Gastrocnemius medialis (tissue), 4 donors: ENCODE data around the gene PCGF1. TPM values are rescaled to one million over a fixed set of nuclear protein-coding genes. Genes with fewer than 3 reads are reported as not detected.

Experiments
- ATAC-seq, 2 donors: fragments of 150-250 bp; one replicate each; pipeline ENCODE4 v1.9.1; 2016
- DNase-seq, 2 donors: peaks; one replicate each; pipeline ENCODE4 v3.0.0-alpha.2; 2019
- H3K27ac ChIP-seq, 4 donors: fragments of 200-600 bp; sonication (generic); 1 replicate in 1 of 4; 2 replicates in 3 of 4; pipeline ENCODE4 v1.5.1; 2016 to 2018; ENCODE audit warnings: mild to moderate bottlenecking in 2 of 4, moderate library complexity in 1 of 4
- H3K27me3 ChIP-seq, 3 donors: fragments of 200-600 bp; sonication (generic) in 2 of 3; 1 replicate in 1 of 3; 2 replicates in 2 of 3; pipeline versions ENCODE4 v1.5.1 to v1.6.0; 2016 to 2019; ENCODE audit warnings: mild to moderate bottlenecking in 1 of 3, moderate library complexity in 1 of 3
- H3K36me3 ChIP-seq, 2 donors: fragments of 200-600 bp; sonication (generic) in 1 of 2; one replicate each; pipeline ENCODE4 v1.5.1; 2017 to 2018
- H3K4me1 ChIP-seq, 2 donors: fragments of 200-600 bp; sonication (generic) in 1 of 2; one replicate each; pipeline ENCODE4 v1.5.1; 2016 to 2017; ENCODE audit warnings: mild to moderate bottlenecking in 2 of 2
- H3K4me3 ChIP-seq, 4 donors: fragments of 200-600 bp; sonication (generic) in 3 of 4; 1 replicate in 1 of 4; 2 replicates in 3 of 4; pipeline ENCODE4 v1.5.1; 2016 to 2019; ENCODE audit warnings: mild to moderate bottlenecking in 2 of 4
- H3K9me3 ChIP-seq, 3 donors: fragments of 200-600 bp; sonication (generic) in 2 of 3; 1 replicate in 1 of 3; 2 replicates in 2 of 3; pipeline ENCODE4 v1.5.1; 2016 to 2019
- CTCF ChIP-seq, 5 experiments: fragments of 450-650 bp in 3 of 5; fragments of 200-600 bp in 2 of 5; sonication (generic) in 2 of 5; IDR thresholded peaks in 4 of 5; conservative IDR thresholded peaks in 1 of 5; 1 replicate in 4 of 5; 2 replicates in 1 of 5; pipeline ENCODE4 v1.5.1; 2016 to 2019; ENCODE audit warnings: antibody characterized with exemption in 5 of 5, mild to moderate bottlenecking in 3 of 5, moderate library complexity in 3 of 5
- POLR2A ChIP-seq, 2 donors: fragments of 450-650 bp; IDR thresholded peaks; one replicate each; pipeline ENCODE4 v1.6.1; 2017; ENCODE audit warnings: antibody characterized with exemption in 2 of 2, mild to moderate bottlenecking in 2 of 2, moderate library complexity in 2 of 2
- in situ Hi-C, 4 donors: fragments of 200-750 bp; cut with MboI; loops; one replicate each; pipeline versions ENCODE4 v1.15.0 to v1.8.0; 2017; ENCODE audit warnings: low sequenced_read_pairs in 4 of 4
- intact Hi-C: fragments of 100-400 bp; cut with DNase I; formaldehyde crosslinking; loops from one replicate; pipeline ENCODE4 v1.15.1; 2023; ENCODE audit warnings: low total_unique reads
- total RNA-seq, 4 donors: library from RNA; depleted of rRNA; stranded (reverse); fragments of >200 nt; gene quantifications; one replicate each; pipeline versions ENCODE4 v1.1.0 to v1.2.3, GENCODE V29; 2016

Gene PCGF1
- total RNA-seq, 4 donors from 2014 or later: 14.2 to 23.6 (median 20.0) TPM

DNA sequence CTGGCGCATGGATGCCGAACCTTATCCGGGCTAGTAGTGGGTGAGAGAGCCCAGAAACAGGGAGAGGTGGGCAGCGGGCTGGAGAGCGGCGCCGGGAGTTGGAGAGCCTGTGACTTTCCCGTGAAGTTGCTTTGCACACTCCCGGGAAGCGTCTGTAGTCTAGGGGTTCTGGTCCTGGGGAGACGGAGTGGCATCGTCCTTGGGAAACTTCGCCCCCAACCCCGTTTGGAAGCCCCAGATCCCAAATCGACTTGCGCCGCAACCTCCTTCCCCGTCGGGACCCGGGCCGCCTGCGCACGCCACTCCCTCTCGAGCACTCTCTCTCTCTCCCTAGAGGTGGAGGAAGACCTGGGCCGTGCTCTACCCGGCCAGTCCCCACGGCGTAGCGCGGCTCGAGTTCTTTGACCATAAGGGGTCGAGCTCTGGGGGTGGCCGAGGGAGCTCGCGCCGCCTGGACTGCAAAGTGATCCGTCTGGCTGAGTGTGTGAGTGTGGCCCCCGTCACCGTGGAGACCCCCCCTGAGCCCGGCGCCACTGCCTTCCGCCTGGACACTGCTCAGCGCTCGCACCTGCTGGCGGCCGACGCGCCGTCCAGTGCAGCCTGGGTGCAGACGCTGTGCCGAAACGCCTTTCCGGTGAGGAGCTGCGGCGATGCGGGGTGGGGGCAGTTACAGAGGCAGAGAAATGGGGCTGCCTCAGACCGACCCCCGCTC is 47.5 kb upstream of the PCGF1 start:
- intact Hi-C loops: no loop called here
- peak; percentile 4 to 36 for ATAC-seq

GRCh38 chr2:74553892-74554819 is 46.7 kb upstream of the PCGF1 start, which contains the start of the genes DOK1 and LOXL3:
Gene DOK1, plus strand, starts transcription at chr2:74554720. Its CDS starts 35 bp downstream, at chr2:74554755.
Gene LOXL3, minus strand, starts transcription at chr2:74553942. Its CDS starts 1,308 bp downstream, at chr2:74552634.
- in situ Hi-C loops: no loop called here
- ATAC-seq: peak; percentile 62 to 72

More for the DNA sequence above, 47.5 kb upstream of the PCGF1 start:
- in situ Hi-C loops: no loop called here
- Histone ChIP-seq H3K4me3 (peak overlapping the region; percentile 62 to 75 (median 72)), H3K4me1 (peaks cover 0 to 8% of the 10 kb centered on the region in 2 donors), H3K27me3 (peaks cover 21 to 38% (median 37%) of the 10 kb centered on the region in 3 donors), H3K36me3 (no peaks in the 10 kb centered on the region), H3K27ac (peak overlapping the region; percentile 76 to 82 (median 77)), H3K9me3 (no peaks in the 10 kb centered on the region)
- DNase-seq: no peak
- TF ChIP-seq POLR2A (IDR thresholded peaks at IDR 0.05) (no peak), CTCF (IDR thresholded peaks at IDR 0.05 in 4 of 5, conservative IDR thresholded peaks at IDR 0.05 in 1 of 5) (no peak)

DNA sequence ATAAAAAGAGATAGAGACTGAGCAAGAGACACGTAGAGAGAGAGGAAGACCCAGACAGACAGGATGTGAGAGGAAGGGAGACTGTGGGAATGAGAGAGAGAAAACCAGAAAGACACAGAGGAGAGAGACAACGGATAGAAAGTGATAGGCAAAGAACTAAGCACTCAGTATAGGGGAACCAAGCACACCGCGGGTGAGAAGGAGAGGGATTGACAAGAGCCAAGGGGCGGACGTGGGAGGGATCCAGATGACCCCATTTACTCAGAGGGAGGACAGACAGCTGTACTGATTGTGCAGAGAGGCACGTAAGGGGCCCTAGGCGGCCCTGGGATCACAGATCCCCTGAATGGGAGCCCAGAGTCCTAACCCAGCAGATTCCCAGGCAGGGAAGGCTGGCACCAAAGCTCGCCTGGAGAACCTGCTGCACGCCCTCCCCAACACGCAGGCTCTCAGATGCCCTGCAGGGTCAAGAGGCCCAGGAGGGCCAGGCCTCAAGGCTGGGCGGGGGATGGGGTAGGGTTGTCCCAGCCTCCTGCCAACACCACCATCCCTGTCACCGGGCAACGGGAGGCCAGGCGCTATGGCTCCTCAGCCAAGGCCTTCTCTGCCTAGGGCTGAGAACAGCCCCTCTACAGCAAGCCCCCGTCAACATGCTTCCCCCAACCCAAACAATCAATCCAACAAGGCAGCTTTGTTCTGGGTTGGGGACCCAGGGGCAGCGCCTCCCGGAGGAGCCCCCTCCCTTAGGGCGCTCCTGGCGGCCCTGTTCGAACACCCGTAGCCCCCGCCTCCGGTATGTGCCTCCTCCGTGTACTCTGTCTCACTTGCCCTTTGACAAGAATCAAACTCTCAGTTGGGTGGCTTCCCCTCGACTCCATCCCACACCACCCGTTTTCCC is 45.7 kb upstream of the PCGF1 start:
- H3K9me3 ChIP-seq: no peaks in the 10 kb centered on the region
- peak overlapping the region; percentile 76 to 82 (median 77) for H3K27ac ChIP-seq
- ATAC-seq (peak in 1 of 2 donors; percentile 13), DNase-seq (no peak)
- intact Hi-C loops (no loop called here), in situ Hi-C loops (no loop called here)
- no peaks in the 10 kb centered on the region for H3K36me3 ChIP-seq
- peaks cover 4 to 20% of the 10 kb centered on the region in 2 donors for H3K4me1 ChIP-seq
- H3K4me3 ChIP-seq: peak overlapping the region; percentile 62 to 75 (median 72)
- peaks cover 24 to 47% (median 46%) of the 10 kb centered on the region in 3 donors for H3K27me3 ChIP-seq
- TF ChIP-seq CTCF (IDR thresholded peaks at IDR 0.05 in 4 of 5, conservative IDR thresholded peaks at IDR 0.05 in 1 of 5) (no peak), POLR2A (IDR thresholded peaks at IDR 0.05) (no peak)

More at GRCh38 chr2:74553892-74554819, 46.7 kb upstream of the PCGF1 start, which contains the start of the genes DOK1 and LOXL3:
- no peak for TF ChIP-seq CTCF (IDR thresholded peaks at IDR 0.05 in 4 of 5, conservative IDR thresholded peaks at IDR 0.05 in 1 of 5)
- TF ChIP-seq POLR2A (IDR thresholded peaks at IDR 0.05): peak in 1 of 2 donors; percentile 8
- Histone ChIP-seq H3K27me3 (peaks cover 22 to 46% (median 45%) of the 10 kb centered on the region in 3 donors), H3K36me3 (no peaks in the 10 kb centered on the region), H3K9me3 (no peaks in the 10 kb centered on the region), H3K4me1 (peaks cover 0 to 13% of the 10 kb centered on the region in 2 donors), H3K4me3 (peak within 1 kb of the TSS; percentile 62 to 75 (median 72)), H3K27ac (peak within 1 kb of the TSS; percentile 76 to 82 (median 77))
- peak; percentile 59 to 62 for DNase-seq
- intact Hi-C loops: no loop called here
